Iris pigment epithelial cell (primary cell): ENCODE results near the gene KCNQ1OT1.
A peak's percentile ranks its signal among the peaks of the same experiment; 100 is the strongest.

Experiments used
- DNase-seq: peaks from one replicate; pipeline ENCODE4 v3.0.0-alpha.2; 2011; ENCODE audit warnings: low read depth

Gene KCNQ1OT1

DNA sequence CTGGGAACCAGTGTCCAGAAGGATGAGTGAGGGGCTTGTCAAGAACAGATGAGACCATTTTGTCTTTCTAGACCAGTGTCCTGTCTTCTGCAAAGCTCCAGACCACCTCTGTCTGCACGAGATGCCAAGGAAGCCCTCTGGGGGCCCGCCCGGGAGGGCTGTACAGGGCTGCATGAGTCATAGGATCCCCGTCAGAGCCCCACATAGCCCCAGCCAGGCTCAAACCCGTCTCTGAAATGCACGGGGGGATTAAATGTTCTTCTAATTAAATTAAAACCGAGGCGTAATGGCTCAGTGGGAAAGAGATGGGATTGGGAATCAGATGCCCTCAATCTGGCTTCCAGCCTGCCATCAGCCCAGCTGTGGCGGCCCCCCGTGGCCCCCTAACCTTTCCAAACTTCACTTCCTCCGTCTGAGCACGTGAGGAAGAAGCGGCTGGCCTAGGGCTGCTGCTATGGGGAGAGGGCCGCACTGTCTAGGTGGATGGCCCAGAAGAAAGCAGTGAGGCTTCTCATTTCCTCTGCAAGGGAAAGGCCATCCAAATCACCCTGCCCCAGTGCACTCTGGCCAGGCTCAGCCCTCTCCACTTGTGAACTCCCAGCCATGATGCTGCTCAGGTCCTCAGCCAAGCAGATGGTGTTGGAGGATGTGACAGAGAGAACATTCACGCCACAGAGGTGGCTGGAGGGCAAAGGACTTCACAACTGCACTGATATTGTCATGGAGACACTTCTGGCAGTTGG lies 32.8 kb downstream of the KCNQ1OT1 start:
- DNase-seq: no peak

DNA sequence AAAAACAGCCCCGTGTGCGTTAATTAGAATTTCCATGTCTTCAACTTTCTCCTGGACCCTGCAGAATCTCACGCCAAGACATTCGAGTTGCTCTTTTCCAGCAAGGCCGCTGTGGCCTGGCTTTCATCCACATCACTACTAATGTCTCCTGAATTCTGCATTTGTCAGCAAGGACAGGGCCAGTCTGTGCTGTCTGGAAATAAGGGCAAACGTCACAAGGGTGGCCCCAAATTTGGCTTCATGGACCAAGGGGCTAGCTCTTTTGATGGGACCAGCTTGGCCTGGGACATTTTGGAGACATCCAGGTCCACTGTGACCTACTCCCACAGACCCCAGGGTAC lies 33.4 kb downstream of the KCNQ1OT1 start:
- DNase-seq: no peak

DNA sequence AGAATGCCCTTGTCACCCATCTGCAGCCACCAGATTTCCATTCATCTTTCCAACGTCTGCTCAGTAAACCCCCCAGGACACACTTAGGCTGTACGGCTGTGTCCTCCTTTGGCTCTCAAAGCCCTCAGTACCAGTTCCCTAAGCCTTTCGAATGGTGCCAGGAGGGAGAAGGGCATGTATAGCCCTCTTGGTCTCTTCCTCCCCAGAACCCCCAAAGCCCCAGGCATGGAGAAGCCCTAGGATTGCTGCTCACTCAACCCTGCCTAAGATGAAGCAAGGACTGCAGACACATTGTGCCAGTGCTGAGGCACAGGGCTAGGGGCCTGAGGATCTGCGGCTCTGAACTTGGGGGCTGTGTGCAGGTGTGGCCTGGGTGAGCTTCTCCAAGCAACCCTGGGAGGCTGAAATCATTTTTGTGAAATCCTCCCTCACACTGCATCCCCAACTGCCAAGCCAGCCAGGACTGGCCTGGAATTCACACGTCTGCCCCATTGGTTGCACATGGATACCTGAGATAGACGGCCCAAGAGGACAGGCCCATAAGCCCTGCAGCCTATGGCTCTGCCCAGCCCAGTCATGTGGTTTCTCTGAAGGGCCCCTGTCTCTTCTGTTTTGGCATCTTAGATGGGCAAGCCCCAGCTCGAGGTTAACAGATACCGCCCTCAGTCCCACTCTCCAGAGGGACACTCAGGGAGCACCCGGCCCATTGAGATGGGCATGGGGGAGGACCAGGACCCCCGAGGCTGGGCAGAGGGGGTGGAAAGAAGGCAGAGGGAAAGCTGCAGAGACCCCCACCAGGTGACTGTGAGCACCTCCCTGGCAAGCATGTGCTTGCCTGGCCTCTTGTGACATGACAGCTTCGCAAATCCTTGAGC lies 34.0 kb downstream of the KCNQ1OT1 start:
- no peak for DNase-seq

GRCh38 chr11:2664791-2665525 lies 34.8 kb downstream of the KCNQ1OT1 start:
- DNase-seq: no peak

DNA sequence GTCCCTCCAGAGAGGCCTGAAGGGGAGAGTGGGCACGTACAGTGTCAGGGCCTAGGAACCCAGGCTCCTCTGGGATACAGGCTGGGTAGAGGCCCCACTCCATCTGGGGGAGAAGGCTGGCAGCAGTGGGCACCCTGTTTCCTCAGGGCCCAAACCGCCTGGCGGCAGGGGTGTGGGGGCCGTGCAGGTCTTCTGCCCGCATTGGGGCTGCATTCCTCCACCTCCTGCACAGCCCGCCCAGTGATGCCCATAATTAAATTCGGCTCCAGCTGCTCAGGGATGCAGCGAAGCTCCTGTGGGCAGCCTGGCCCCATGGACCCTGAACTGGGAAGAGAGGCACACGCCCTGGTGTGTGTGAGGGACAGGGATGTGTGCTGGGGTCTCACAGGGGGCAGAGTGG lies 35.4 kb downstream of the KCNQ1OT1 start:
- DNase-seq: no peak

GRCh38 chr11:2663915-2664314 lies 35.9 kb downstream of the KCNQ1OT1 start:
- no peak for DNase-seq

DNA sequence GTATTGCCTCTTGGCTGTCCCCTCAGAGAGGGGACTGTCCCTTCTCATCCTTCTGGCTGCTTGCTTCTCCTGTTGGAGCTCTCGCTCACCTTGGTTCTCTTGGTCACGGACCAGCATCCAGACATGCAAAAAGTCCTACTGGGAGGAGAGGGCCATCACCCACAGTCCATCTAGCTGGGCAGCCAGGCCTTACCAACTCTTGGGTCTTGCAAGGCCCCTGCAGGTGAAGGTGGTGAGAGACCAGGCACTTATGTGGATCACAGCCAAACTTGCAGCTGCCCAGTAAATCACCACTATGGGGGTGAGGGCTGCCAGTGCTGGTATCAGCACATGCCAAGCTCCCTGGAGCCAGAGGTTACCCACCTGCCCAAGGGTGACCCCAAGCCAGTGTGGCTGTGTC lies 36.3 kb downstream of the KCNQ1OT1 start:
- no peak for DNase-seq

DNA sequence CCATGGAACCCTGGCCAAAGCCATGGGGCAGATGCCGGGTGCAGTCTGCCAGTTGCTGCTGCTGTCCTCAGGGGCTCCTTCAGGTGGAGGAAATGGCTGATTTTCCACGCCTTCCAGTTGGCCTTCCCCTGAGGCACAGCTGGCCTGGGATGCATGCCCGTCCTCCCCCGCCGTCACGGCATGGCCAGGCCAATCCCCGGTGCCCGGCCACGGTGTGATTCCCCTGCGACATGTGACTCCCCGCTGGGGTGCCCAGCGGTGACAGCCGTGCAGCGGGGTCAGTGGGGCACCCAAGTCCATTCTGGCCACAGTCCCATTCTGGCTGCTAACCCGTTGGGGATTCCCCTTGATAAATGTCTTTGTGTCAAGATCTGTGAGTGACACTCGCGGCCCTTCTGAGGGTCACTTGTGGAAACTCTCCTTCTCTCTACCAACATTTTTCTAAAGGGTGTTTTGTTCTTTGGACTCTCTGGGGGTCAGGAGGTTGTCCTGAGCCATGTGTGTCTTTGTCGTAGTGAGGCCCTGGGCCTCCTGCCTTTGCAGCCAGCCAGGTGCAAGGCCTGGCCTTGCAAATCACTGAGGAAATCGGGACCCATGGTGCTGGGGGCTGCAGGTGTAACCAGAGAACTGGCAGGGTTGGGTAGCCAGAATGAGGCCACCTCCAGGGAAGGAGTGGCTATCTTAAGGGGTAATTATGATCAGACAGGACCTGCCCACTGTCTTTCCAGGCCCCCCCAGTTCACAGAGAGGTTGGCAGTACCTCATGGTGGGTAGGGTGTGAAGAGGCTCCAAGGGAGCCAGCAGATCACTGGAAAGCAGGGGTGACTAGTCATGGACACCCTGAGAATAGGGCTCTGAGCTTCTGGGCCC lies 37.1 kb downstream of the KCNQ1OT1 start:
- DNase-seq: no peak

GRCh38 chr11:2662024-2662312 lies 37.8 kb downstream of the KCNQ1OT1 start:
- DNase-seq: no peak

DNA sequence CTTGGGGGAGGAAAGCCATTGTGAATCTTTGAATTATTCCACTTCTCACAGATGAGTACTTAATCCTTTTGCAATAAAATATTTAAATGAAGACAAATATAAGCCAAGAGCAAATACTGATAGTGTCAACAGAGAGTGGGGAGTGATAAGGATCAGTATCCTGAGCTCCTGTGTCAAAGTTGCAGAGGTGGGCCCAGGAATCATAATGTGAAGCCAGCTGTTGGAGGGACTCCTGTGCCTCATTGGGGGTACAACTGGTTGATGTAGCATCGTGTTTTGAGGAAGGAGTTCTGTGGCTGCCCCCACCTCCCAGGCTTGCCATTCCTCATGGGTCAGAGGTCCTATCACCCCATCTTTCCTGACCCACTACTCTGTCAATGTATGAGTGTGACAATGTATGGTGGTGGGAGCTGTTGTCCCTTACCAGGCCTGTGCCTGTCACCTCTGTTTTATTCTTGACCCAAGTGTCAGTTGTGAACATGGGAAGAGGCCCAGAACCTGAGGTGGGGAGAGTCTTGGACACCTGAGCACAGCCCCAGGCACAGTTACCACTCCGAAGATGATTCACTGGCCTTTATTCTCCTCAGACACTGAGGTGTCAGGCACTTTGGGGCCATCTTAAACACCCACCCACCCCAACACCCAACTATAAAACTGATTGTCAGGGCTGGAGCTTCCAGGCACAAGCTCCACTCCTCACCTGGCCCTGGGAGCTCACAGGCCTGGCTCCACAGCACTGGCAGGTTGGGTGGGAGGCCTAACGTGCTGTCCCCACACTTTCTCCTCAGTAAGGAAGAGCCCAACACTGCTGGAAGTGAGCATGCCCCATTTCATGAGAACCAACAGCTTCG lies 38.4 kb downstream of the KCNQ1OT1 start:
- no peak for DNase-seq

DNA sequence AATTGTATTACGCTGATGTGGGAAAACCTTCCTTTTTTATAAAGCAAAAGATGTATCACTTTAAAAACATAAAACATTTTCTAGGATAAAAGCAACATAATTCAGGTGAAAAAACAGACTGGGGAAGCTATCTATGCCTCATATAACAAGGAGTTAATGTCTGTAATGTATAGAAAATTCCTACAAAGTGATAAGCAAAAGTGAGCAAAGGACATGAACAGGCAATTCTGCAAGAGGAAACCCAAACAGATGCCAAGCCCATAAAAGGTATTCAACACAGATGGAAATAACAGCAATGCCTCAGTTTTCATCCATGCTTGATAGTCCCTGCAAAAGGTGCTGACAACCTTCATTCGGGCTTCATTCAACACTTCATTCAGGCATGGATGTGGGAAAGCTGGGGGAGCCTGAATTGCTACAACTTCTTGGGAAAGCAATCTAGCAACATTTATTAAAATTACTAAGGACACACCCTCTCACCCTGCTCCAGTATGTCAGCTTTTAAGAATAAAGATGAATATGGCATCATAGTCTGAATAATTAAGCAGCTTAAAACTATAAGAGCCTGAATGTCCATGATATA lies 39.3 kb downstream of the KCNQ1OT1 start:
- no peak for DNase-seq

DNA sequence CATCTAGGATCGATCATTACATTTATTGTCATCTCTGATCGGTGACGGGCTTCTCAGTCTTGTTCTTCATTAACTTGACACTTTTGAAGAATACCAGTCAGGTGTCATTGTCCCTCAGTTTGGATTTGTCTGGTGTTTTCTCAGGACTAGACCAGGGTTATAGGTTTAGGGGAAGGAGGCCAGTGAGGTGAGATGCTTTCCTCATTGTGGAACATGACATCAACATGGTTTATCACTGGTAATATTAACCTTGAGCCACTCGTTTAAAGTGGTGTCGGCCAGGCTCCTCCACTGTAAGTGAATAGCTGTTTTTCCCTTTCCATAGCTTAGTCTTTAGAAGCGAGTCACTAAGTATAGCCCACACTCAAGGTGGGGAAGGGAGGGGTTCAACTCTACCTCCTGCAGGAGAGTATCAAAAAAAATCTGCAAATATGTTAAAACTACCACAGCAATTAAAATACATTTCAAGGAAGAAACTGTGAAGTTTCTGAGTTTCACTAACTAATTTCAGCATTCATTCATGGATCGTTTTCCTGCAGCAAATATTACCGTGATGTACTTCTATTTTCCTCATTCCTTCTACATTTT lies 42.0 kb downstream of the KCNQ1OT1 start:
- DNase-seq: no peak

DNA sequence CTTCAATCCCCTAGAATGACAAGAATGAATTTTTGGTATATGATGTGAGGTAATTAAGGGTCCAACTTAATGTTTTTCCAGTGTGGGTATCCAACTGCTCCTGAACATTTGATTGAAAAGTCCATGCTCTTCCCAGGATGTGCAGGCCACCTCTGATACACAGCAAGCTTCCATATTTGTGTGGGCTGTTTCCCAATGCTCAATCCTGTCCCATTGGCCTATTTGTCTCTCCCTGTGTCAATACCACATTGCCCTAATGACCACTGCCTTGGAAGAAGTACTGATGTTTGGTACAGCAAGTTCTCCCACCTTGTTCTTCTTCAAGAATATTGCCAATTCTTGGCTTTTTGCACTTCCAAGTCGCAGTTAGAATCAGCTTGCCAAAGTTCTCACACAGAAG lies 42.9 kb downstream of the KCNQ1OT1 start:
- DNase-seq: no peak

GRCh38 chr11:2655834-2656622 lies 43.8 kb downstream of the KCNQ1OT1 start:
- peak; percentile 52 for DNase-seq

GRCh38 chr11:2655016-2655719 lies 44.6 kb downstream of the KCNQ1OT1 start:
- DNase-seq: no peak

GRCh38 chr11:2653930-2654739 lies 45.7 kb downstream of the KCNQ1OT1 start:
- DNase-seq: no peak

DNA sequence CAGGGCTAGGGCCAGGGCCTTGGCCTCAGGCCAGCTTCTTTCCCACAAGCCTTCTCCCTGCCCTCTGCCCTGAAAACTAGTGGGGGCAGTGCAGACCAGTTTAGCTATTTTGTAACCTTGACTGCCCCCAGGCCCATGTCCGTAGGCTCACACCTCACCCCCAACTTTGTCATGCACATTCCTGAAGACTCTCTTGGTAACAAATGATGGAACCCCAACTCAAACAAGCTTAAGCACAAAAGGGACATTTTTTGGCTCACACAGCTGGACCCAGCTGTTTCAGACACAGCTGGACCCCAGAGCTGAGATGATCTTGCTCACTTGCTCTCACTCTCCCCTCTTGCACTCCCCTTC lies 46.6 kb downstream of the KCNQ1OT1 start:
- no peak for DNase-seq
